B cell (primary cell): Measurements from ENCODE around the gene TTPAL.

Source experiments
- EZH2 ChIP-seq: IDR thresholded peaks from 2 replicates; pipeline ENCODE4 v1.6.1; 2012; ENCODE audit warnings: borderline replicate concordance, low read depth, mild to moderate bottlenecking, moderate library complexity, low read length; ENCODE audit not compliant: insufficient read depth, poor library complexity, severe bottlenecking
- TF ChIP-seq, protein P1 (sequence below): fragments of 200-600 bp; IDR thresholded peaks from one replicate; pipeline ENCODE4 v1.8.0; 2022; ENCODE audit warnings: antibody characterized with exemption, mild to moderate bottlenecking

DNA sequence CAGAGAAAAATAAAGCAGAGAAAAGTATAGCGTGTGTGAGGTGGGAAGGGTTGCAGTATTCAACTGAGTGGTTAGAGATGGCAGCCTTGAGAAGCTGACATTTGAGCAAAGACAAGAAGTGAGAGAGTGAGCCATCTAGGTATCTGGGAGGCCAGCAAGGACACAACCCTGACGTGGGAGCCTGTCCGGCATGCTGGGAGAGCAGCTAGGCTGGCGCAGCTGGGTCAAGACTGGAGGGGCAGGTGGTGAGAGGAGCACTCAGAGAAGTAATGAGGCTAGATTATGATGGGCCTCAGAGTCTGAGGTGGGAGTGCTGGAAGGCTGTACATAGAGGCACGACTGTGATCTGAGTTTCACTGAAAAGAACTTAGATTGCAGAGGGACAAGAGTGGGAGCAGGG is 12.9 kb downstream of the TTPAL start:
- TF ChIP-seq, protein P1, sequence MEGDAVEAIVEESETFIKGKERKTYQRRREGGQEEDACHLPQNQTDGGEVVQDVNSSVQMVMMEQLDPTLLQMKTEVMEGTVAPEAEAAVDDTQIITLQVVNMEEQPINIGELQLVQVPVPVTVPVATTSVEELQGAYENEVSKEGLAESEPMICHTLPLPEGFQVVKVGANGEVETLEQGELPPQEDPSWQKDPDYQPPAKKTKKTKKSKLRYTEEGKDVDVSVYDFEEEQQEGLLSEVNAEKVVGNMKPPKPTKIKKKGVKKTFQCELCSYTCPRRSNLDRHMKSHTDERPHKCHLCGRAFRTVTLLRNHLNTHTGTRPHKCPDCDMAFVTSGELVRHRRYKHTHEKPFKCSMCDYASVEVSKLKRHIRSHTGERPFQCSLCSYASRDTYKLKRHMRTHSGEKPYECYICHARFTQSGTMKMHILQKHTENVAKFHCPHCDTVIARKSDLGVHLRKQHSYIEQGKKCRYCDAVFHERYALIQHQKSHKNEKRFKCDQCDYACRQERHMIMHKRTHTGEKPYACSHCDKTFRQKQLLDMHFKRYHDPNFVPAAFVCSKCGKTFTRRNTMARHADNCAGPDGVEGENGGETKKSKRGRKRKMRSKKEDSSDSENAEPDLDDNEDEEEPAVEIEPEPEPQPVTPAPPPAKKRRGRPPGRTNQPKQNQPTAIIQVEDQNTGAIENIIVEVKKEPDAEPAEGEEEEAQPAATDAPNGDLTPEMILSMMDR = no peak
- no peak for TF ChIP-seq EZH2
